Measurements from ENCODE around the gene OR10T2.
"Not testable (repeated sequence)": the region's sequence is repeated elsewhere in the genome, so short reads cannot be mapped to it uniquely, and the experiment has no call there.

Gene OR10T2

DNA sequence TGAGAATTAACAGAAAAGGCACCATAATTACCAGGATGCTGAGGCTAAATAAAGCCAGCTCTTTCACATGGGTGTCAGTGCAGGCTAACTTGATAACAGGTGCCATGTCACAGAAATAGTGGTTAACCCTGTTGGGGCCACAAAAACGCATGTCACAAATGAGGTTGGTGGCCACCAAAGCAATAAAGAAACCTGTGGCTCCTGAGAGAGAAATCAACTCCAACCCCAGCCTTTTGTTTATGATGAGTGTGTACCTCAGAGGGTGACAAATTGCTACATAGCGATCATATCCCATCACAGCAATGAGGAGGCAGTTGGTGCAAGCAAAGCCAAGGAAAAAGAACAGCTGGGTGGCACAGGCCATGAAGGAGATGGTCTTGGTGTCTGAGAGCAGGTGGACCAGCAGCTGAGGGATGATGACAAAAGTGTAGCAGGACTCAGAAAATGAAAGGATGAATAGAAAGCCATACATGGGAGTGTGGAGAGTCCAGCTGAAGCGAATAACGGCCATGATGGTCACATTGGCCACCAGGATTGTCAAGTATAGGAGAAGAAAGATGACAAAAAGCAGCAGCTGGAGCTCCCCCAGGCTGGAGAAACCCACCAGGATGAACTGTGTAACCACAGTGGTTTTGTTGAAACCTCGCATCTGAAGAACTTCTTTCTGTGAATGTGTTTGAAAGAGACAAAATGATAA is at the start of gene OR10T2:
Gene OR10T2, minus strand, starts transcription at position 649 of the 697 bp plus-strand sequence. Its CDS starts 0 bp downstream, at position 649.
- H3K4me1 ChIP-seq (ENCODE audit: control insufficient read depth, insufficient read depth, low read length): no peaks in the 10 kb centered on the region
- no peak within 1 kb of the TSS for H3K9ac ChIP-seq (ENCODE audit: low read length)
- no peaks in the 10 kb centered on the region for H3K36me3 ChIP-seq (ENCODE audit: control insufficient read depth, insufficient read depth, low read length)
- H3K27me3 ChIP-seq (ENCODE audit: control insufficient read depth, insufficient read depth, low read length): no peaks in the 10 kb centered on the region
- no peaks in the 10 kb centered on the region for H3K9me3 ChIP-seq (ENCODE audit: control insufficient read depth, low read length)
- no peak within 1 kb of the TSS for H3K4me3 ChIP-seq (ENCODE audit: low read length)

- H3K4me3 ChIP-seq (ENCODE audit: low read length): no peak overlapping the region
- no peaks in the 10 kb centered on the region for H3K27me3 ChIP-seq (ENCODE audit: control insufficient read depth, insufficient read depth, low read length)
- no peaks in the 10 kb centered on the region for H3K4me1 ChIP-seq (ENCODE audit: control insufficient read depth, insufficient read depth, low read length)
- no peaks in the 10 kb centered on the region for H3K9me3 ChIP-seq (ENCODE audit: control insufficient read depth, low read length)
- H3K36me3 ChIP-seq (ENCODE audit: control insufficient read depth, insufficient read depth, low read length): no peaks in the 10 kb centered on the region
- H3K9ac ChIP-seq (ENCODE audit: low read length): no peak overlapping the region
Measured at GRCh38 chr1:158445376-158445775, 46.1 kb upstream of the OR10T2 start.

DNA sequence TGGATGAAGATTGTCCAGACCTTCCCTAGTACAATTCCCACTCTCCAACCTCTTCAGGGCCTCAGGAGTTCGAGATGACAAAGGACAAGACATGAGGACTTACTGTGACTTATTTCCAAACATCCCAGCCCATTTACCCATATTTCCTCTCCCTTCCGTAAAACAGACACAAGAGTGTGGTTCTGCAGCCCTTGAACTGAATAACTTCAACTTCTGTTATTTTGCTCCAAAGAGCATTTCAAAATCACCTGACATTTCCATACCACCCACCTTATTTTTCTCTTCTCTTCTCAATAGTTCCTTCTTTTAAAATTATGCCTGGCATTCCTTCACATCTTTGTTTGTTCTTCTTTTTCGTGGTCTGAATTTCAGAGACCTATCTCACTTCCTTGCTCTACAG is 35.5 kb upstream of the OR10T2 start:
- Histone ChIP-seq H3K9me3 (ENCODE audit: control insufficient read depth, low read length) (no peaks in the 10 kb centered on the region), H3K4me1 (ENCODE audit: control insufficient read depth, insufficient read depth, low read length) (no peaks in the 10 kb centered on the region), H3K36me3 (ENCODE audit: control insufficient read depth, insufficient read depth, low read length) (no peaks in the 10 kb centered on the region), H3K9ac (ENCODE audit: low read length) (no peak overlapping the region), H3K27me3 (ENCODE audit: control insufficient read depth, insufficient read depth, low read length) (no peaks in the 10 kb centered on the region), H3K4me3 (ENCODE audit: low read length) (no peak overlapping the region)

GRCh38 chr1:158430163-158430562 is 30.9 kb upstream of the OR10T2 start:
- H3K4me1 ChIP-seq (ENCODE audit: control insufficient read depth, insufficient read depth, low read length); H3K4me3 ChIP-seq (ENCODE audit: low read length); H3K9ac ChIP-seq (ENCODE audit: low read length); H3K36me3 ChIP-seq (ENCODE audit: control insufficient read depth, insufficient read depth, low read length); H3K27me3 ChIP-seq (ENCODE audit: control insufficient read depth, insufficient read depth, low read length); H3K9me3 ChIP-seq (ENCODE audit: control insufficient read depth, low read length): not testable (repeated sequence)

DNA sequence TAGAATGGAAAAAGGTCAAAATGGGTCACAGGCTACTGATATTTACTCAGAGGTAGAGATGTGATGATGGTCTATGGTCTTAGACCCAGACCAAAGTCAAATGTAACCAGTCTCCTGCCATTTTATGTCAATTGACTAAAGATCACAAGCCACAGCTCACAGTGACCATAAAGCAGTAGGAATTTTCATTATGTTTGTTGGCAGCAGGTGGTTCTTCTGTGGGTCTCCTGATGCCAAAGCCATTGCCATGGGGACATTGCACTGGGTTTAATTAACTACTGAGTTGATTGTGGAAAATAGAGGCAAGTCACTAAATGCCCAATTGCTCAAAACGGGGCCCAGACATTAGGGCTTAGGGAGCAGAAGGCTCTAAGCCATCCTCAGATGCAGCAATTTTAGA is 26.9 kb upstream of the OR10T2 start, which contains the start of gene OR10K2:
Gene OR10K2, minus strand, starts transcription at position 101 of the 400 bp plus-strand sequence. CDS start 5,371 bp downstream, outside the sequence.
- Histone ChIP-seq H3K4me3 (ENCODE audit: low read length) (no peak within 1 kb of the TSS), H3K36me3 (ENCODE audit: control insufficient read depth, insufficient read depth, low read length) (no peaks in the 10 kb centered on the region), H3K4me1 (ENCODE audit: control insufficient read depth, insufficient read depth, low read length) (no peaks in the 10 kb centered on the region), H3K27me3 (ENCODE audit: control insufficient read depth, insufficient read depth, low read length) (no peaks in the 10 kb centered on the region), H3K9me3 (ENCODE audit: control insufficient read depth, low read length) (no peaks in the 10 kb centered on the region), H3K9ac (ENCODE audit: low read length) (no peak within 1 kb of the TSS)

DNA sequence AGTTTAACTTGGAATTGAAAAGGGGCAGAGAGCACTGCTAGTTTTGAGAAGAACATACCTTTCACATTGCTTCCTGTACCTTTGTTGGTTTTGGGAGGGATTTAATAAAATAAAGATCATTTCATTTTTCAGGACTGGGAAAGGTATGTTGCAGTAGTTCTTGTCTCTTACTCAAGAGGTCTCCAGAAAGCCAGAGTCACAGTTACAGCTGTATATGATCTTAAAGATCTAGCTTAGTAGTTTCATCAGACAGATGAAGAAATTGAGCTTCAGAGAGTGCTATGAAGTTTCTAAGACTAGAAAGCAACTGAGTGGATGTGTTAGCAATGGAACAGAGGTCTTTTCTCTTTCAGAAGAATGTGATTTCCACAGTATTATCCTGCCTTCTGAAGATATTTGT is 25.8 kb upstream of the OR10T2 start:
- H3K27me3 ChIP-seq (ENCODE audit: control insufficient read depth, insufficient read depth, low read length): no peaks in the 10 kb centered on the region
- no peaks in the 10 kb centered on the region for H3K9me3 ChIP-seq (ENCODE audit: control insufficient read depth, low read length)
- H3K36me3 ChIP-seq (ENCODE audit: control insufficient read depth, insufficient read depth, low read length): no peaks in the 10 kb centered on the region
- H3K9ac ChIP-seq (ENCODE audit: low read length): no peak overlapping the region
- no peaks in the 10 kb centered on the region for H3K4me1 ChIP-seq (ENCODE audit: control insufficient read depth, insufficient read depth, low read length)
- H3K4me3 ChIP-seq (ENCODE audit: low read length): no peak overlapping the region

DNA sequence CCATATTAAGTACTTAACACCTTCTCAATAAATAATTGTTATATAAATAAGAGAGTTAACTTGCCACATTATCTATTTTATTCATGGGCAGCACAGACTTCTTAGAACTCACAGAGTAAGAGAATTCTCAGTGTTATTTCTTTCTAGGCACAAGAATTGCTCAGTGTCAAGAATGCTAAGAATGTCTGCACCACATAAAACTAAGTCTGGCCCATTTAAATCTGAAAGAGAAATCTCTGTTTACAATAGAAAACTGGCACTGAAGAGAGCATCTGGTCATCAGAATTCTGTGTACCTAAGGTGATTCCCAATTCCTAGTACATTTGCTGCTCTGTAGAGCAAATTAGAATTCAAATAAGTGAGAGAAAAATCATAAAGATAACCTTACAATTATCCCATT is 22.9 kb upstream of the OR10T2 start:
- no peak overlapping the region for H3K4me3 ChIP-seq (ENCODE audit: low read length)
- H3K36me3 ChIP-seq (ENCODE audit: control insufficient read depth, insufficient read depth, low read length): no peaks in the 10 kb centered on the region
- H3K9me3 ChIP-seq (ENCODE audit: control insufficient read depth, low read length): no peaks in the 10 kb centered on the region
- no peaks in the 10 kb centered on the region for H3K27me3 ChIP-seq (ENCODE audit: control insufficient read depth, insufficient read depth, low read length)
- H3K9ac ChIP-seq (ENCODE audit: low read length): no peak overlapping the region
- no peaks in the 10 kb centered on the region for H3K4me1 ChIP-seq (ENCODE audit: control insufficient read depth, insufficient read depth, low read length)

DNA sequence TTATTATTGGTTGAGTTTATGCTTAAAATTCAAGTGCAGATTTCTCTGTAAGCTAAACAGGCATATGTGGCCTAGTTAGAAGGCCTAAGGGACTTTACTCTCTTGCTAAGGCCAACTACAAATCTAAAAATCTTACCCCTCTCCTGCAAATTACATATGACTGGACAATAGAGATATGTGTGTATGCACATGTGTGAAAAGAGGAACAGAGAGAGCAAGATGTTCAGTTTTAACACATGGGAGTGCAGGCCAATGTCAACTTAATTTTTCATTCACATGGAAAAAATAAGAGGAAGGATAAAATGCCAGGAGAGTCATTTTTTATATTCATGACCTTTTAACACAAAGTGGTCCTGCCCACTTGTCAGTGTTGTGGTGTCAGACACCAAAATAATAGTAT is 18.3 kb upstream of the OR10T2 start:
- no peaks in the 10 kb centered on the region for H3K4me1 ChIP-seq (ENCODE audit: control insufficient read depth, insufficient read depth, low read length)

GRCh38 chr1:158414651-158415345 is 15.5 kb upstream of the OR10T2 start:
- Histone ChIP-seq H3K4me1 (ENCODE audit: control insufficient read depth, insufficient read depth, low read length) (no peaks in the 10 kb centered on the region), H3K27me3 (ENCODE audit: control insufficient read depth, insufficient read depth, low read length) (no peaks in the 10 kb centered on the region), H3K36me3 (ENCODE audit: control insufficient read depth, insufficient read depth, low read length) (no peaks in the 10 kb centered on the region), H3K9ac (ENCODE audit: low read length) (no peak overlapping the region), H3K4me3 (ENCODE audit: low read length) (no peak overlapping the region), H3K9me3 (ENCODE audit: control insufficient read depth, low read length) (no peaks in the 10 kb centered on the region)

More for the DNA sequence above, 18.3 kb upstream of the OR10T2 start:
- Histone ChIP-seq H3K4me3 (ENCODE audit: low read length) (no peak overlapping the region), H3K36me3 (ENCODE audit: control insufficient read depth, insufficient read depth, low read length) (no peaks in the 10 kb centered on the region), H3K9ac (ENCODE audit: low read length) (no peak overlapping the region), H3K27me3 (ENCODE audit: control insufficient read depth, insufficient read depth, low read length) (no peaks in the 10 kb centered on the region), H3K9me3 (ENCODE audit: control insufficient read depth, low read length) (no peaks in the 10 kb centered on the region)

DNA sequence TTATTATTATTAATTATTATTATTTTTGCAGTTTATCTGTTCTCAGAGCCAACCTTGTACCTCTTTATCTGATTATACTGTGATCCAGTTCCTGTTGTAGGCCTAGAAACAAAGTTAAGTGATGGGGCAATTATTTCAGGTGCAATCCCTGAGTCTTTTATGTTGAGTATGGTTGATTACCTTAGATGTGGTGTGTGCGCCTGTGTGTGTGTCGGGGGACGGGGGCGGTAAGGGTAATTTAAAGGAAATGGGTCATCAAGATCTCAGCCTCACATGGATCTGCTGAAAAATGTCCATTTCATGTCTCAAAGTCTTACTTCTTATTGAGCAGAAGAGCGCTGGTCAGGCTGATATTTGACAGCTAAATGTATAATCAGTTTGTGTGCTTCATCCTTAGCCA is 7.8 kb upstream of the OR10T2 start:
- Histone ChIP-seq H3K9me3 (ENCODE audit: control insufficient read depth, low read length) (no peaks in the 10 kb centered on the region), H3K27me3 (ENCODE audit: control insufficient read depth, insufficient read depth, low read length) (no peaks in the 10 kb centered on the region), H3K9ac (ENCODE audit: low read length) (no peak overlapping the region), H3K4me1 (ENCODE audit: control insufficient read depth, insufficient read depth, low read length) (no peaks in the 10 kb centered on the region), H3K4me3 (ENCODE audit: low read length) (no peak overlapping the region), H3K36me3 (ENCODE audit: control insufficient read depth, insufficient read depth, low read length) (no peaks in the 10 kb centered on the region)

DNA sequence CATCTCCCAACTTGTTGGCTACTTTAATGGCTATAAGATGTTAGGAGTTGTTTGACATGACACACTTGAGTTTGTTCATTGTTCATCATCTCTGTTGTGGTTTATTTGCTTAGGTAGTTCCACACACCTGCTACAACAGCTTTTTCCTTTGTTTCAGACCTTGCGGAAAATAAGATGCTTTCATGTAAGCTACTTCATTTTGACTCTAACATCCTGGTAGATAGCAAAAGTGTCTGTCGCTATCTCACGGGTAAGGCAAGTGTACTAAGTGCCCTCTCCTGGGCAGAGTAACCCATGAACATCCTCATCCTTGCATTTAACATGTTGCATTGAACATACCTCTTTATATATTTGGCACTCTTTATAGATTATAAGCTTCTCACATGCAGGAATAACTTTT is 1.6 kb upstream of the OR10T2 start:
- Histone ChIP-seq H3K36me3 (ENCODE audit: control insufficient read depth, insufficient read depth, low read length) (no peaks in the 10 kb centered on the region), H3K4me1 (ENCODE audit: control insufficient read depth, insufficient read depth, low read length) (no peaks in the 10 kb centered on the region)

DNA sequence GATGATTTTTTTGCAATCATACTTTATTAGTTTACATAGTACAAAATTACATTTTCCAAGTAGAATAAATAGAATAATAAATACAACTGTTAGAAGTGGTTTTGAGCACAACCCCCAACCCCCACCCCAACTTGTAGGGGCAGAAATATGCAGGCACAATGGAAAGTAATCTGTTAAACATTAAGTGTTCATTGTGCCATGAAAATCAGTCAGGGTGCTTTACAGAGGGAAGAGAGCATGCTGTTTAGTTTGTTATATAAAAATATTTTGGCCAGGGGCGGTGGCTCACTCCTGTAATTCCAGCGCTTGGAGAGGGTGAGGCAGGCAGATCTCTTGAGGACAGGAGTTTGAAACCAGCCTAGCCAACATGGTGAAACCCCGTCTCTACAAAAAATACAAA is 2.6 kb downstream of the OR10T2 start:
- no peaks in the 10 kb centered on the region for H3K9me3 ChIP-seq (ENCODE audit: control insufficient read depth, low read length)
- no peak overlapping the region for H3K4me3 ChIP-seq (ENCODE audit: low read length)
- no peaks in the 10 kb centered on the region for H3K36me3 ChIP-seq (ENCODE audit: control insufficient read depth, insufficient read depth, low read length)
- no peaks in the 10 kb centered on the region for H3K4me1 ChIP-seq (ENCODE audit: control insufficient read depth, insufficient read depth, low read length)
- no peaks in the 10 kb centered on the region for H3K27me3 ChIP-seq (ENCODE audit: control insufficient read depth, insufficient read depth, low read length)
- H3K9ac ChIP-seq (ENCODE audit: low read length): no peak overlapping the region

More for the DNA sequence above, 1.6 kb upstream of the OR10T2 start:
- Histone ChIP-seq H3K27me3 (ENCODE audit: control insufficient read depth, insufficient read depth, low read length) (no peaks in the 10 kb centered on the region), H3K9me3 (ENCODE audit: control insufficient read depth, low read length) (no peaks in the 10 kb centered on the region), H3K4me3 (ENCODE audit: low read length) (no peak overlapping the region), H3K9ac (ENCODE audit: low read length) (no peak overlapping the region)
